GM21360 (cell line): ENCODE results near the gene FREM3.
A peak's percentile ranks its signal among the peaks of the same experiment; 100 is the strongest.

Experiments
- ATAC-seq: cut with Tn5 transposase; IDR thresholded peaks from one replicate; pipeline ENCODE4 v1.9.1; 2021; ENCODE audit warnings: mild to moderate bottlenecking, moderate library complexity; ENCODE audit not compliant: unreplicated experiment

FREM3 gene

DNA sequence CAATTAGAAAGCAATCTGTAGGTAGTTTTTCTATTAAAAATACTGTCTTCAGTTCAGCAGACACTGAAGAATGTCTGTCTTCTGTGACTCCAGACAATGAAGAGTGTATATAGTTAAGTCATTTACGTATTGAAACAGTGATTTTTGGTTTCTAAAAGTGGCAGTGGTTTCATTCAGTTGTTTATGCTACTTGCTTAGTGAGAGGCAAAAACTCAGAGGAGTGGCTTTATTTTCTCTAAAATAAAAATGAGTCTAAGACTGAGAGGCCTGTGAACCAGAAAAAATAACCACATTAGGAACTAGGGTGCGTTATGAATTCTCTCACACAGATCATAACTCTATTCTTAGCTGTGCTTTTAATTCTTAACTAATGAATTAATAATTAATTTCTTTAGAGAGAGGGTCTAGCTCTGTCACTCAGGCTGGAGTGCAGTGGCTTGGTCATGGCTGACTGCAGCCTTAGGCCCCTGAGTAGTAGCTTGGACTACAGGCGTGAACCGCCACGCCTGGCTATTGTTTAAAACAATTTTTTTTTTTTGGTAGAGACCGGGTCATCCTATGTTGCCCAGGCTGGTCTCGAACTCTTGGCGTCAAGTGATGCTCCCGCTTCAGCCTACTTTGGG is 31.4 kb downstream of the FREM3 start:
- peak; percentile 99 for ATAC-seq

DNA sequence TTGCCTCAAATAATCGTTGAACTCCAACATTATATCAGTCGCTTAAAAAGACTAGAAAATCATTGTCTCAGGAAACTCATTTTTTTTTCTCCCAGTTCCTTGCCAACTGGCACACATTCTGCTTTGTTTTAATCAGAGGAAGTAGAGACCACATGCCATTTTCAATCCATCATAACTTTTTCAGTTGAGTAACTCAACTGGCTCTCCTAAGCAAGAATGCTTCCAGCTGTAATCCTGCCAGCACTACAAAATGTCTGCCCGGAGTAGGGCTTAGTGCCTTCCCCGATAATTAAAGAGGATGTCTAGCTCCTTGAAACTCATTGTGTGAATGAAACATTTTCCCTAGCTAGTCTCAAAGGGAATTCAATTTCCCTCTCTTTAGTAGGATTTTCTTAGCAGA is 33.0 kb downstream of the FREM3 start:
- ATAC-seq = no peak

DNA sequence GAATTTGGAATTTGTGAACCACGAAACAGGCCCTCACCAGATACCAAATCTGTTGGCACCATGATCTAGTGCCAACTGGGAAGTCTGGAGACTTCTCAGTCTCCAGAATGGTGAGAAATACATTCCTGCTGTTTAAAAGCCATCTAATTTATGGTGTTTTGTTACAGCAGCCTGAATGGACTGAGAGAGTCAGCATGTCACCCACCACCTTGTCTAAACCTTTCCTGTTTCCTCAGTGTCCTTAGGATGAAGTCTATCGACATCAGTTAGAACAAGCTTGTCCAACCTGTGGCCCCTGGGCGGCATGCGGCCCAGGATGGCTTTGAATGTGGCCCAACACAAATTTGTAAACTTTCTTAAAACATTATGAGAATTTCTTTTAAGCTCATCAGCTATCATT is 42.1 kb downstream of the FREM3 start:
- ATAC-seq = no peak

DNA sequence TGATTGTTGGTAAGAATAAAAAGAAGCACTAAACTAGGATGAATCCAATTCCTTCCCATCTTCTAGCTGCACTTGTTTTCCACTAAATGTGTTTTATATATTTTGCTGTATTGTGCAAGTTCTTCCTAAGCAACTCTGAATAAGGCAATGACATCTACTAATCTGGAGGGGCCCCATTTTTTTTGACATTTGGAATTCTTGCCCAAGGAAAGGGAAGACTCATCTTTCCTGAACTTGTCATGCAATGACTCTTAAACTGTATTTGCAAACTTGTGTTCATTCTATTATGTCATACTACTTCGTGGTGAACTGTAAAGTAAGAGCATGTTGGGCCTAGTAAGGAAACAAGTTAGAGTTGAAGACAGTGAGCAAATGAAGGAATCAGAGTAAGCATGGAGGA is 45.9 kb downstream of the FREM3 start:
- ATAC-seq = no peak

DNA sequence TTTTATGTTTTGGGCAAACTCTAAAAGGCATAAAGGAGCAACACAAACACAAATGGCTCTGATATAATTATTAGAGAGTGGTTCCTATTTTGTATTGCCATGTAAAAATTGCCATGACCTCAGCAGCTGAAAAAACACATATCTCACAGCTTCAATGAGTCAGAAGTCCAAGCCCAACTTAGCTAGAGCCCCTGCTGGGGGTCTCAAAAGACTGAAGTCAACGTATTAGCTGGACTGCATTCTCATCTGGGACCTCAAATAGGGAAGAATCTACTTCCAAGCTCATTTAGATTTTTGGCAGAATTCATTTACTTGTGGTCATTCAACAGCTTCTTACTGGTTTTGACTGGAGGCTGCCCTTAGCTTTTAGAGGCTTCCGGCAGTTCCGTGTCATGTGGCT is 47.4 kb downstream of the FREM3 start:
- ATAC-seq = no peak

DNA sequence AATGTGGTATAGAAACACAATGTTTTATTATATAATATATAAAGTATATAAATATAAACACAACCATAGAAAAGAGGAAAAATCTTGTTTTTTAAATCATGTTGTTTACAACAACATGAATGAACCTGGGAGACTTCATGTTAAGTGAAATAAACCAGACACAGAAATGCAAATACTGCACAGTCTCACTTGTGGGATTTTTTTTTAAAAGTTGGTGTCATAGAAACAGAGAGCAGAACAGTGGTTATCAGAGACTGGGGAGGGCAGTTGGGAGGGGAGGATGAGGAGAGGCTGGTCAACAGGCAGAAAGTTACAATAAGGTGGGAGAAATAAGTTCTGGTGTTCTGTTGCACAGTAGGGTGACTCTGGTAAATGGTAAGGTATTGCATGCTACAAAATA is 57.1 kb downstream of the FREM3 start:
- no peak for ATAC-seq

DNA sequence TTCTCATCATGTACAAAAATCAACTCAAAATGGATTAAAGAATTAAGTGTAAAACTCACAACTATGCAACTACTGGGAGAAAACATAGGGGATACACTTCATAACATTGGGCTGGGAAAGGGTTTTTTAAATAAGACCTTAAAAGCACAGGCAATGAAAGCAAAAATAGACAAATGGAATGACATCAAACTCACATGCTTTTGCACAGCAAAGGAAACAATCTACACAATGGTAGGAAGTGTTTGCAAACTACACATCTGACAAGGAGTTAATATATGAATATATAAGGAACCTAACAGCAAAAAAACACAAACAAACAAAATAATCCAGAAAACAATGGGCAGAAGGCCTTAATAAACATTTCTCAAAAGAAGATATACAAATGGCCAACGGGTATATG is 57.9 kb downstream of the FREM3 start:
- ATAC-seq = no peak

DNA sequence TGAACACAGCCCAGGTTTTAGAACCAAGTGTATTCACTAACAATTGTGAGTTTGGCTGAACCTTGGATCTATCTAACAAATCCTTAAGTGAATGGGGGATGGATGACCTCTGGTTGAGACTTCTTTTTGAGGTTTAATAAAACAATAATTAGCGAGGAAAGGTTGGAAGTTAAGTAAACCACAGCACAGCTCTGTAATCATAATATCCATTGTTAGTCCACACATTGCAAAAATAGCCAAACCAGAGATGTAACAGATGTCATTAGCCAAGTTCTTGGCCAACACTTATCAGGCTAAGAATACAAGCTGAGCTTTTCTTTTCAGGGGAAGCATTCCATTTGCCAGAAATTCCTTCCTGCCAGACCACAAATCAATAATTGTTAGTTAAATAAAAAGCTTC is 59.1 kb downstream of the FREM3 start:
- ATAC-seq = no peak

DNA sequence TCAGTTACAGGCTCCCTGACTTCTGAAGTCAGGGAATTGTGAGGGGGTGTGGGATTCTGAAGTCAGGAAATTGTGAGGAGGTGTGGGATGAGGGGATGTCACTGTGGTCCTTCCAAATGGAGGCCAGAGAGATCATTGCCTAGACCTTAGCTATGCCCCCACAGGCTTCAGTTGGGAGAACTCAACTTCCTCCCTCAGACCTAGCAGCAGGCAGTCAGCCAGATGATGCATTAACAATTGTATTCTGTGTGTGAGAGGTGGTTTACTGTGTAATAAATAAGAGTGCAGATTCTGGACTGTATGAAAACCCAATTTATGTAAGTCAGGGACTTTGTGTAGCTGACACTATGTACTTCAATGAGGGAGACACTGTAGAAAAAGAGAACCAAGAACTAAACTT is 65.7 kb downstream of the FREM3 start:
- no peak for ATAC-seq

DNA sequence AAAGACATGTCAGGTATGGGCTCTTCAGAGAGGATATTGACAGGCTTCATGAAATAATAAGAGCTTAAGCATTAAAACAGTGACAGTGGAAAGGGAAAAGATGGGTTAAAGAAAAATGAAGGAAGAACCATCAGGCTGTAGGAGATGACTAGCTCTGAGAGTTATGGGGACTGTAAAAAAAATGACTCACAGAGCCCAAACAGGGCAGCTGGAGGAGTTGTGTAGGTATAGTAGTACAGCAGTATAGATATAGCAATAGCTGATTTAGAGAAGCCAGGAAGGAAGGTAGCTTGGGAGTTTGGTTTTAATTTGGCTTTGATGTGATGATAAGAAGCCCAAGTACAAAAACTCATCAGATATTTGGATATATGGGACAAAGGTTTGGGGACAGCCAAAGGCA is 66.6 kb downstream of the FREM3 start:
- no peak for ATAC-seq

DNA sequence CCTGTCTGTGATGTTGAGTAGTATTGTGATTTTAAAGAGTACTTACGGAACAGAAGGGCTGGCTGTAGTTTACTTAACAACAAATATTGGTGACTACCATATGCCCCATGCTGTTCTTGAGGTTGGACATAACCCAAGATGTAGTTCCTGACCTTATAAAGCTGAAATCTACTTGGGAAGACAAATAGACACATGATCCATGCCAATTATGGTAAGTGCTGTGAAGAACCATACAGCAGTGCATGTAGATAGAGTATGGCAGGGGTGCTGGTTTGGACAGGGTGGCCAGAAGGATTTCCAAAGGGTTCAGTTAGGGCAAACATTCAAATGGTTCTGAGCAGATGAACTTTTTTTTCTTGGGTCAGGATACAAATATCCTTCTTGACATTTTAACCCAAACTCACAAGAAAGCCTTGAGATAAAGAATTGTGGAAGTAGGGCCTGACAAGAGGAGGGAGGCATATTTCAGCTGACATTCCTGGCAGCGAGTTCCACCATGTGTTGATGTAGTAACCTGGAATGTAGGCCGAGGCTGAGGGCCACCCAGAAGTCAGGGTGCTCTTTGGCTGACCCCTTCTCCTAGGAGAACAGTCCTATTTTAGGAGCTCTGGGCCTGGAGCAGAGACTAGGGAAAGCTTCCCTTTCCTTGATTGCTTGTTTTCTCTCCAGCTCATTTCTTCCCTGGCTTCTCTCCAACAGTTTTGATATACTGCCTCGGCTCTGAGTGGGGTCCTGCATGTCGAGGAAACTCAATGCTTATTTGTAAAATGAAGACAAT is 74.2 kb downstream of the FREM3 start:
- no peak for ATAC-seq

DNA sequence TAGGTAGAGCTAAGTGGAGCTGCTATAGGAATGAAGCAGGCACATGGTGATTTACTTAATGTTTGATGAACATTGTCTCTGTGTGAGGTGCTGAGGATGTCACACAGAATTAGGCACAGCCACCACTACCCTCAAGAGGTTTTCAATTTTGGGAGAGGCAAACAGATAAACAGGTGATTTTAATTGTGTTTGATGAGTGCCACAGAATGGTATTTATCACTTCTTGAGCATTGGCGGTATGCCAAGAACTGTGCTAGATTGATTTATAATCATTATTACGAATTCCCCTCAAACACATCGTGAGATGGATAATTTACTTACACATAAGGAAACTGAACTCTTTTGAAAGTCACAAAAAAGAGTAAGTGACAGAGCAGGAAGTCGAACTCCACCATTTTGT is 74.8 kb downstream of the FREM3 start:
- no peak for ATAC-seq

DNA sequence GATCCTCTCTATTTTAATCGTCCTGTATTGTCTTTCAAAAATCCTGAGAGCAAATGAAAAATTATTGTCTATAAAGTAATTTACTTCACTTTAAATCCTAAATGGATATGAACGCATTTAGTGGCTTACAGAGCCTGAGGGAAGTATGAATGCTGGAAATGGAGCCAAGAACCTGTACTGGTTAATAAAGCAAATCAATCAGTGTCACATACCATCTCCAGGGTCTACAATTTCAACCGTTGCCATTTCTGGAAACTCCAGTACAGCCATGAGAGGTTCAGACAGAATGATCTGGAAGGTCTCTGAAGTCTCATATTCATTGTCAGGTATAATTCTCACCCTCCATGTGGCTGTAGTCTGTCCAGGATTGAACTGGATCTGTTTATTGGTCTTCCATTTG is 76.6 kb downstream of the FREM3 start:
- ATAC-seq = no peak

DNA sequence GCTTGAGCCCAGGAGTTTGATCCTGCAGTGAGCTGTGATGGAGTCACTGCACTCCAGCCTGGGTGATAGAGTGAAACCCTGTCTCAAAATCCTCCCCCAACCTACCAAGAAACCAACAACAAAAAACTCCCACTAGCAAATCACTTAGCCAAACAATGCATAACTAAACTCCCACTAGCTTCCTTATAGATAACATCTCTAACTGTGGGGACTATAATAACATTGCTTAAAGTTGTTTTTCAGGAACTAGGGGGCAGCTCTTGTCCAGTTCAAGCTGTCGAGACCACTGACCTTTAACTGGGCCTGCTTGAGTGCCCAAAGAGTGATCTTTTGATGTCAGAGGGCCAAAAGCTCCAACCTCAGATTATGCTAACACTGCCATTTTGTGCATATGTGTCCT is 81.7 kb downstream of the FREM3 start:
- ATAC-seq = no peak

DNA sequence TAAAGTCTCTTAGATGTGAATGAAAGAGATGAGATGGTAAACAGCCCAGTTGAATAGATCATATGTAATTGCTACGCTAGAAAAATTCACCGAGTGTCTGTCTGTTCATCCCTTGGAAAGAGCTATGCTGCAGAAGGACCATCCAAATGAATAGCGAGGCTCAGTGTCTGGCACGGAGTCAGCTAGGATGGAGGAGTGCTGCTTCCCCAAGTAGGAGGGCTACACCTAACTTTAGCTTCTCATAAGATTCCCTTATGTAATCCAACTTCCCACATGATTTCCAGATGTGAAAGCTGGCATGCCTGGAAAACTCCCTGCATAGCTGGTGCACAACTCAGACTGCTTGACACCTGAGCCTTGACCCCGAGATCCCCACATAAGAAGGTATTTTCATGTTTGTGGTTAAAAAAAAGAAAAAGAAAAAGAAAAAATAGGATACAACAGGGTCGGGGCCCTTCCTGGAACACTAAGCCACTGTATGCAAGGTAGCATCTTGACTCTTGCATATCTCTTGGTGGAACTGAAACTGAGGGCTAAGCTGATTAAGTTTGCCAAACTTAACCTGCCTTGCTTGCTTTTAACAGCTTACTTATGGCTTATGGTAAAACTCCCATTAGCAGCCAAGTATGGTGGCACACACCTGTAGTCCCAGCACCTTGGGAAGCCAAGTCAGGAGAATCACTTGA is 82.3 kb downstream of the FREM3 start:
- ATAC-seq = no peak

DNA sequence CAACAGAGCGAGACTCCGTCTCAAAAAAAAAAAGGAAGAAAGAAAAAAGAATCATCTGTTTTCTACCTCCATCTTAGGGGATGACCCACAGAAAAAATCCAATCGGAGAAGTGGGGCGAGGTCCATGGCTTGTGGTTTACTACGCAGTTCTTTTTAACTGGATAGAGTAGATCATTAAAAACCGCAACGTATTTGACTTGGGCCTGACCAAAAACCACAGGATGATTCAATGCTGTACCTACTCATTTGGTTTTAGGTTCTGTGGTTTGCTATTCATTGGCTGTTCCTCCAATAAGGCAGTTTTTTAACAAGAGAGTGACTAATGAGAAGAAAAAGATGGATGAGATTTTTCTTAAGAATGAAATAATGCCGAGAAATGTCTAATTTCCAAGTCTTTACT is 83.7 kb downstream of the FREM3 start:
- peak; percentile 75 for ATAC-seq

DNA sequence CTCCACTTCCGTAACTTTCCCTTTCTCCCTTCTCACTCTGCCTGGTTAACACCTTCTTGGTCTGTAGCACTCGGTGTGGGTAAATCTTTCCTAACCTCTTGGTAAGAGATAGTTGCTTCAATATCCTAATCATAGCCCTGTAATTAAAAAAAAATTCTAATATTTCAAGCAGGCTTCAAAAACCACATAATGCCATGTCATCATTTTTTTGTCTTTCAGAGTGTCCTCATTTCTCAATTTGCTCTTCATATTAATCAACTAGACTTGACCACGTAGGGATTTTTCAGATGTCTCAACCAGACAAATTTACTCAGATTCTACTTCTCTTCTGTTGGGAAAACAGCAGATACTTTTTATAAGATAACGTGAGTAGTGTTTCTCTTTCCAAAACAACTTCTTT is 91.0 kb downstream of the FREM3 start:
- no peak for ATAC-seq

DNA sequence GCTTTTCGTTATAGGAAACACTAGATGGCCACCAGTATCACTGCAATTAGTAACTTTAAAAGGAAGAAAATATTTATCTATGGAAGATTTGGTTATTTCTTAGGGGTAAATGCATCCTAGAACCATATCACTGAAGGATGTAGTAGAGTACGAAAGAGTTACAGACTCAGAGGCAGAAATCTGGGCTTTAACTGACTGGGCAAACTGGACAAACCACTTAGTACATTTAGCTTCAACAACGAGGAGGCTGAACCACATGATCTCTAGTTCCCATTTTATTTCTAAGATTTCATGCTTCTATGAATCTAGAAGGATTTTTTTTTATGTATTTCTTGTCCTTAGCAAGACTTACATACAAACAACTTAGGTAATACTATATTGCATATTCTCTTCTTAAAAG is 94.0 kb downstream of the FREM3 start:
- no peak for ATAC-seq

DNA sequence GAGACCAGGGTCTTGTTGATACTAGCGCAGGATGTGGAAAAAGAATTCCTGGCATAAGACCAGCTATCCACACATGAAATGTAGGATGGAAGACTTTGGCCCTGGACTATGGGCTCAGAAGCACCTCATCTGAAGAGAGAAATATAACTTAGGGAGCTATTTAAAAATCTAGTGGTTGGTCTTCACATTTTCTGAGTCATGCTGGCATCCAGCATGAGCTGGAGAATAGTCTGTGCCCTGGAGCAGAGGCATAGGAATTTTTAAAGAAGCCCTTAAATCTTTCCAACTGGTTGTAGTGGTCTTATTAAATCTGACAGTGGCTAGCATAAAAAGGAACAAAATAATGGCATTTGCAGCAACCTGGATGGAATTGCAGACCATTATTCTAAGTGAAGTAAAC is 100.6 kb downstream of the FREM3 start:
- ATAC-seq = no peak

DNA sequence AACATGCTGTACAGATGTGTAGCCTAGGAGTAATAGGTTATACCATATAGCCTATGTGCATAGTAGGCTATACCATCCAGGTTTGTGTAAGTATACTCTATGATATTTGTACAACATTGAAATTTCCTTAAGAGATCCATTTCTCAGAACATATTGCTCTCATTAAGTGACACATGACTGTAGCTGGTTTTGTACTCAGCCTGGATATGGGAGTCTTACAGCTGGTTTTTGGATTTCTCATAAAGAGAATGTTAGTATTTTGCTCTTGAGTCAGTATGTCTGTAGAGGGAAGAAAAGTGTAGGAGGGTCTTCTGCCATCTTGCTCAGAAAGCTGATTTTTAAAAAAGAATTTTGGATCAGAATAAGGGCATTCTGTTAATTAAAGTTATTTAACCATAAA is 101.7 kb downstream of the FREM3 start:
- ATAC-seq = no peak

DNA sequence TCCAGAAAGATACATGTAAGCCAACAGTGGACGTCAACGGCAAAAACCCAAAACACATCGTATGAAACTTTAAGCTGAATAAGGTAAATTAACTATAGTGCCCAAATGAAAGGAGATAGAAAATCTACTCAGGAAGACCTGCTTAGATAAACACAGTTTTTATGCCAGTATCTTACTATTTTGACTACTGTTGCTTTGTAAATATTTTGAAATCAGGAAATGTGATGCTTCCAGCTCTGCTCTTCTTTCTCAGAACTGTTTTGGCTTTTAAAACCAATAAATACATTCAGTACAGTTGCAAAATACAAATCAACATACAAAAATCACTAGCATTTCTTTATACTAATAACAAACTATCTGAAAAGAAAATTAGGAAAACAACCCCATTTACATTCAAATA is 103.2 kb downstream of the FREM3 start:
- ATAC-seq = no peak

DNA sequence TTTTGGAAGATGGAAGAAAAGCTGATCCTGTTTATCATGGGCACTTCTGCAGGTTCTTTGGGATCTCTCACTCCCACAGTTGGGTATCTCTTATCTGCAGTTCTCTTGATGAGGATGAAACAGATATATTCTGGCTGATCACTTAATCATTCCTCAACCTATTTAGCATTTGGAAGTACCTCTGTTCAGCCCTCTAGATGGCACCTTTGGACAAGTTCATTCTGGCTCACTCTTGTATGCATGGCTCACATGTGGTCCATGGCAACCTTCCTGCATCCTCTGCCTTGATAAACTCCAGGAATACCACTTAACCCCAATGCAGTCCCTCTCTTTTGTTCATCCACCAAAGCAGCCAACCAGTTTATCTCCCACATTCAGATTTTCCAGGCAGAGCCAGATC is 112.8 kb downstream of the FREM3 start:
- no peak for ATAC-seq
